ENCODE results near the gene FOXD4.
"Not testable (repeated sequence)": the region's sequence is repeated elsewhere in the genome, so short reads cannot be mapped to it uniquely, and the experiment has no call there.

Gene FOXD4

GRCh38 chr9:117995-118467 lies at the start of gene FOXD4:
TSS of gene FOXD4 (minus strand) at chr9:118417. CDS start at chr9:118119, 298 bp downstream.
- DNase-seq: not testable (repeated sequence)

- not testable (repeated sequence) for DNase-seq
Observed at GRCh38 chr9:159871-160270, 41.7 kb upstream of the FOXD4 start.

DNA sequence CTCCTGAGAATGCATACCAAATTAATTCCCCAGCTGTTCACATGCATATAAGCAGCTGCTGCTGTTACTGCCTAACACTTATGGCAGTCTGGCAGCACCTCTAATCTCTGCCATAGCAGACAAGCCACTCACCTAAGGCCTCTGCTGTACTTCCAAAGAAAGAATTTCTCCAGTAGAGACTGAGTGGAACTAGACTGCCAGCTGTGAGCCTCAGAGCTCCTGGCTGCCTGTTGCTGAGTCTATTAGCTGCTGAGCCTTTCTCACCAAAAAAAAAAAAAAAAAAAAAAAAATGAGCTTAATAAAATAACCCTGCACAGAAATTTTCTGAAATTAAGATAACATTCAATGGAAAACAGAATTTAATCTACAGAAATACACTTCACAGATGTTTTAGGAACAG lies 33.0 kb upstream of the FOXD4 start:
- not testable (repeated sequence) for DNase-seq

- not testable (repeated sequence) for DNase-seq
Observed at GRCh38 chr9:139880-140279, 21.7 kb upstream of the FOXD4 start.

DNA sequence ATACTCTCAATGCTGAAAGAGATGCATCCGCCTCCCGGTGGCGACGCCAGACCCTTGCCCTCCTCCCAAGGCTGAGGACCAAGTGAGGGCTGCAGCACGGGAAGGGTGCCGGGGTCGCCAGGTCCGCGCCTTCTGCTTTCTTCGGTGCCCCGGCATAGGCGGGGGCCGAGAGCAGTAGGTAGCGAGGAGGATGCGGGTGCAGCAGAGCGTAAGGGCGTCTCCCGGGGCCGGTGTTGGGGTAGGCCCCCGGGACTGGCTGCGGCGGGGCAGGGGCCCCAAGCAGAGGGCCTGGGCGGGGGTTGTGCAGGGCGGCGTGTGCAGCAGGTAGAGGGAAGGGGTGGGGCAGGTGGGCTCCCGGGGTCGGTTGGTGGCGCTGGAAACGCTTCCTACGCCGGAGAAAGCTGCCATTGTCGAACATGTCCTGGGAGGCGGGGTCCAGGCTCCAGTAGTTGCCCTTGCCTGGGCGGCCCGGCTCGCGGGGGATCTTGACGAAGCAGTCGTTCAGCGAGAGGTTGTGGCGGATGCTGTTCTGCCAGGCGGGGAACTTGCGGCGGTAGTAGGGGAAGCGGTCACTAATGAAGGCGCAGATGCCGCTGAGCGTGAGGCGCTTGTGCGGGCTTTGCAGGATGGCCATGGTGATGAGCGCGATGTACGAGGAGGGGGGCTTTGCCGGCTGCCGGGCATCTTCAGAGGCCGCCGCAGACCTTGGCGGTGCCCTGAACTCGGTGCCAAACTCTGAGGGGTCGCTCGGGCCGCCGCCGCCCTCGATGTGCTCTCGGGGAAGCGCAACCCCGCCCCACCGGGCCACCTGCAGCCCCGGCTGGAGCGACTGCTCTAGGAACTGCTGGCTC lies 848 bp downstream of the FOXD4 start:
- not testable (repeated sequence) for DNase-seq

- DNase-seq: not testable (repeated sequence)
Observed at GRCh38 chr9:116239-117077, 1.8 kb downstream of the FOXD4 start.

GRCh38 chr9:115118-115451 lies 3.1 kb downstream of the FOXD4 start:
- not testable (repeated sequence) for DNase-seq

DNA sequence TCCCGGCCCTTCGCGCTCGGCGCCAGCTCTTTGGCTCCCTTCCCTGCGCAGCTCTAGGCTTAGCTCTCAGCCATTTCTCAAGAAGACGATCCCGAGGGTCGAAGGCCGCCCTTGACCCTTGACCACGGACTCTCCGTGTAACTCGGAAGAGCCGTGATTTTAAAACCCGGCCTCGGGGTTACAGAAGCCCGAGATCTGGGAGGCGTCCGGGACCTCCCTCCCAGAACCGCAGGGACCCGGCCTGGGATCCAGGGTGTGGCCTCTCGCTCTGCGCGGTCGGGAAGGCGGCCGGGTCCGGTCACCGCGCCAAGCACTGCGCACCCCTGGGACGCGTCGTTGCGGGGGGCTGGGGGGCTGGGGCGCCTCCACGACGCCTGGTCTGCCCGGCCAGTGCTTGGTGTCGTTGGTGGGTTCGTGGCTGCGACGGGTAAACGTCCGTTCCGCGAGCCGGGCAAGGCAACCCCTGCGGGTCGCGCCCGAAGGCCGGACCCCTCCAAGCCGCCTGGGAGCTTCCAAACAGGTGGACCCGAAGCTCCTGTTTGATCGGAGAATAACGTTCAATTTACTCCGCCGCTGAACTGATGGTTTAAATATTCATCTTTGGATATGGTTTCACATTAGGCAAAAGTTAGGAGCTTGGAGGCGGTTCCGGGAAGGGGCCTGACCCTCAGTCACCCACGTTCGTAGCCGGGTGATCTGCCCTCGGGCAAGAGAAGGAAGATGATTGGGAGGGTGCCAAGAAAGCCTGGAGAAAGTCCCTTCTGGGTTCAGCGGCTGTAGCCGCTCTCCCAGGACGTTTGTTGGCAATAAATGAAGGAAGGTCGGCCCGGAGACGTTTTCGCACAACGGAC lies 3.7 kb downstream of the FOXD4 start:
- not testable (repeated sequence) for DNase-seq

- DNase-seq: not testable (repeated sequence)
Observed at GRCh38 chr9:113468-114266, 4.5 kb downstream of the FOXD4 start.

- not testable (repeated sequence) for DNase-seq
Observed at GRCh38 chr9:112589-113467, 5.4 kb downstream of the FOXD4 start.

DNA sequence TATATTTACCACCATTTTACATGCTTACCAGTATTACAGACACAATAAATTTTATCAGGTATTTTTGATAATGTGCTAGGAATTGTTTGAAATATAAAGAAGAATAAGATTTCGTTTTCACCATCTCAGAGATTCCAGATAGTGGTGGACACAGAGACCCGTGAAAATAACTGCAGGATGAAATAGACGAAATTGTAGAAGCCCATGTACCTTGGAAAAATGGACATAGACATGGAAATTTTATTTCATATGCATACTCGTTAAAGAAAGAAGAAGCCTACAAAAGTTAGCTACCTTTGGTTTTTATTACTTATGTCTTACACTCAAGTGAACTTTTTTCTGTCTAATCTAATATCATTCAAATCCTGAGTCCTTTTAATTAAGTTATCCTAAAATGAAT lies 7.5 kb downstream of the FOXD4 start:
- not testable (repeated sequence) for DNase-seq

- DNase-seq: not testable (repeated sequence)
Observed at GRCh38 chr9:109540-109939, 8.7 kb downstream of the FOXD4 start.

DNA sequence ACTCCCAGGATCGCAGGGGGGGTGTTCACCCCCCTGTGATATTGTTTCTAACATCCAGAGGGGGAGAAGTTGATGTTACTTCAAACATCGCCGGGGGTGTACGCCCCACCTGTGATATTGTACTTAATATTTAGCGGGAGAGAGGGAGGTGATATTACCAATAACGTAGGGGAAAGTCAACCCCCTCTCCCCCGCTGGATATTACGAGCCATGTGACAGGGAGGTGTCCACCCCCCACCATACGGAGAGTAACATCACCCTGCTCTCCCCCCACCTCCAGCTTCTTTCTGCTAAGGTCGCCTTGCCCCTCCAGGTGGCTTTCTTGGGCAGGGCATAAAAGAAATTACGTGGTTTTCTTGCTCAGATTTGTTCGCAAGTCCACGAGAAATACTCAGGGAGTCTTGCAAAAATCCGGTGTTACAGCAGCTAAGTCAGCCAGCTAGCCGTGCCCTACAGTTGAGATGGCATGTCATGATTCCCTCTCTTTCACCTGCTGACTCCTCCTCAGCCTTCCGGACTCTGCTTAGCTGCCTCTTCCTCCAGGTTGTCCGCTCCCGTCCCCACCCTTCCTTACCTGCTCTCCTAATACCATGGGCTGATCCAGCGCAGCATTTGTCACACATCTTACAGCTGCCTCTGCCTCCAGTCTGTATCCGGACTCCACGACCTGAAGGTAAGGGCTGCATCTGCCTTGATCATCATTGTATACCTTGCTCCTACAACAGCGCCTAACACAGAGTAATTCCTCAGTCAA lies 9.3 kb downstream of the FOXD4 start:
- not testable (repeated sequence) for DNase-seq

GRCh38 chr9:105991-106390 lies 12.2 kb downstream of the FOXD4 start:
- DNase-seq: not testable (repeated sequence)

GRCh38 chr9:100430-100829 lies 17.8 kb downstream of the FOXD4 start:
- not testable (repeated sequence) for DNase-seq

GRCh38 chr9:99867-100266 lies 18.4 kb downstream of the FOXD4 start:
- not testable (repeated sequence) for DNase-seq

DNA sequence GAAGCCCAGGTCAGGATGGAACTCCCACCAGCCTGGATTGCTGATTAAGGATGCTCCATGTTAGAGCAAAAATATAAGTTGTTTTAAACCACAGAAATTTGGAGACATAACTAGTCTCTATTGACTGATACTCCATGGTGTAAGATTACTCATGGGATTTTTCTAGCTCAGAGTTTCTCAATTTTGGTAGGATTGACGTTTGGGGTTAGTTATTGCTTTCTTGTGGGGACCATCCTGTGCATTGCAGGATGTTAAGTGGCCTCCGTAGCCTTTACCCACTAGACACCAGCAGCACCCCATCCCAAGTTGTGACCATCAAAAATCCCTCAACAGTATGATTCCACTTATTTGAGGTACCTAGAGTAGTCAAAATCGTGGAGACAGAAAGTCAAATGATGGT lies 19.4 kb downstream of the FOXD4 start:
- DNase-seq: not testable (repeated sequence)

DNA sequence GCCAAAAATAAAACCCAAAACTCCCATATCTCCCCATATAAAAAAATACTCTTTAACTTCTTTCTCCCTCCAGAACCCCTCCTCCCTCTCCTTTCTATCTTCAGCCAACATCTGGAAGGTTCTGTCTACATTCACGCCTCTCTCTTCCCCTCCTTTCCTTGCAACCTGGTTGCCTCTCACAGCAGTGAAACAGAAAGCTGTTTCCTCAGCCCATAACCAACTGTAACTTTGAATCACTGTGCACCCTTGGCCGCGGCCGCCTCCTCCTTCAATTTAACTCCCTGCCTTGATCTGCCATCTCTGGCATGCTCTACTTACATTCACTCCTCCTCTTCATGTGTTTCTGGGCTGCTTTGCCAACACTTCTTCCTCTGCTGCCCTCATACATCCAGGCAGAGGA lies 23.2 kb downstream of the FOXD4 start:
- not testable (repeated sequence) for DNase-seq

DNA sequence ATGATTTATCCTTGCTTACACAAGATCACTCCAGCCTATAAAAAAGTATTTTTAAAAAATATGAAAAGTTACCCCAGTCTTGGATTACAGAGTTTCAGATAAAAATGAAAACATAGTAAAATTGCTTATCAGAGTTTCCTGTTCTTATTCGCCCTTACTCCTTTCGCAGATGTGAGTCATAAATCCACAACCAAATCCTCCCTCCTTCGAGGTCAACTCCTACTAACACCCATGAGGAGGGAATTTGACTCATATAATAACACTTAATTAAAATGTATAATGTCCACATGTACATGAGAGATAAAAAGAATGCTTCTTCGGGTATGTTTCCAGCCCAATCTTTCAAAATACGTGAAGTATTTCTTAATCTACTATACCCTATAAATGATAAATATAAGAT lies 23.9 kb downstream of the FOXD4 start:
- DNase-seq: not testable (repeated sequence)

DNA sequence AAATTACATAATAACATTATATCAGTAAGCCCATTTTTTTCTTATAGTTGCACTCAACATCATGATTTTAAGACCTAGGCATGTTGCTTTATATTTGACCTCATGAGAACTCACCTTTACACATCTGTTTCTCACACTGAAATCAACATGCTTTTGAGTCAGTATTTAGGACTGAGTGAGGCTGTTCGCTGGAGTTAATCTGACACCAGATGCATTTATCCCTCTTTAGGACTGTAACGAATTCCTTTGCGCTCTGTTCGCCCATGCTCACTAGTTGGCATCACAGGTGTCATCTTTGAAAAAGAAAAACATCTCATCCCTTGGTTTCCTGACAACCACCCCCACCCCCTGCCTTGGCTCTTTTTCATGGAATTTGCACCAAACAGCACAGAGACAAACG lies 24.3 kb downstream of the FOXD4 start:
- not testable (repeated sequence) for DNase-seq

Data from NCI-H1436 treated with DMSO at 0.1 percent for 48 hours (cell line).